Measurements from ENCODE around the gene ZNF213. TPM values are rescaled to one million over a fixed set of nuclear protein-coding genes. Genes with fewer than 3 reads are reported as not detected.
A peak's percentile ranks its signal among the peaks of the same experiment; 100 is the strongest.
"Not testable (repeated sequence)": the region's sequence is repeated elsewhere in the genome, so short reads cannot be mapped to it uniquely, and the experiment has no call there.

The ZNF213 gene
- total and polyA plus RNA-seq, 4 donors, result 2.3 to 8.6 (median 6.8) TPM

DNA sequence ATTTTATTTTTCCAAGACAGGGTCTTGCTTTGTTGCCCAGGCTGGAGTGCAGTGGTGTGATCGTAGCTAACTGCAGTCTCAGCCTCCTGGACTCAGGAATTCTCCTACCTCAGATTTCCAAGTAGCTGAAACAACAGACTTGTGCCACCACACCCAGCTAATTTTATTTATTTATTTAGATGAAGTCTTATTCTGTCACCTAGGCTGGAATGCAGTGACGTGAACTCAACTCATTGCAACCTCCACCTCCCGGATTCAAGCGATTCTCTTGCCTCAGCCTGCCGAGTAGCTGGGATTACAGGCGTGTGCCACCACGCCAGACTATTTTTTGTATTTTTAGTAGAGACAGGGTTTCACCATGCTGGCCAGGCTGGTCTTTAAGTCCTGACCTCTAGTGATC is 33.9 kb downstream of the ZNF213 start:
- not testable (repeated sequence) for H3K27me3 ChIP-seq (ENCODE audit: control insufficient read depth in 1 of 2, insufficient read depth in 2 of 2, low read length in 1 of 2); DNase-seq; ATAC-seq (ENCODE audit: low FRiP score); H3K36me3 ChIP-seq (ENCODE audit: control insufficient read depth in 1 of 2, insufficient read depth in 2 of 2, low read length in 1 of 2); H3K4me3 ChIP-seq (ENCODE audit: low read length in 2 of 2); H3K27ac ChIP-seq (ENCODE audit: low read depth in 1 of 2, low read length in 2 of 2); H3K4me1 ChIP-seq (ENCODE audit: control insufficient read depth in 1 of 2, insufficient read depth in 2 of 2, low read length in 2 of 2); H3K9me3 ChIP-seq (ENCODE audit: control insufficient read depth, low read length)
- intact Hi-C loops (cut with DNase I), result loop anchor here (5.0 kb wide), 2 partner anchors 106 to 111 kb away; no protein-coding TSS in a partner anchor
- WGBS, 2 donors, result 78 to 79% methylated on average over 7 of the region's 7 CpGs

DNA sequence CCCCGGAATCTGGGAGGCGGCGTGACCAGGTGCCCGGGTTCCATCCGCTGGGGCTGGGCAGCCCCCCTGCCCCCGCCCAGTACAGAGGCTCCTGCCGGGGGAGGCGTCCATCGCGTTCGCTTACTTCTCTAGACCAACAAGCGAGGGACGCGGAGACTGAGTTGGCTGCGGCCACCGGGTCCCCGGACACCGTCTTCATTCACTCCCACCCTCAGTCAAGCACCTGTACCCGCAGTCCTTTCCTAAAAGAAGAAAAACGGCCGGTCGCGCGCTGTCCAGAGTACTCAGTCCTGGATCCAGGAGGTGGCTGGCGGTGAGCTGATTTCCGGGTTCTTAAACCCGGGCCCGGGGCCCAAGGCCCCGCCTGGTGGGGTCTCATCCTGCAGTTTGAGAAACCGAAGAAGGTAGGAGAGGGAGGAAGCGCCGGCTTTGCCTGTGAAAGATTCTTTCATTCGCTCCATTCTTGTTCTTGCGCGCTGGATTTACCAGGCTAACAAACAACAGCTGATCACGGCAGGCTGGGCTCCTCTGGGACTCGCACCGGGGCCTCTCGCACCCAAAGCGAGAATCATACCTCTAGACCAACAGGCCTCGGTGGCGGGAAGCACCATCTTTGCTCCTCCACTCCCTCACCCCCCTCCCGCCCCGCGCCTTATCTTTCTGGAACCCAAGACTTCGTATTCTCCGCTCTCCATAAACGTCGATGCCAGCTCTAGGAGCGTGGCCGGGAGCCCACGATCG is 35.8 kb downstream of the ZNF213 start:
- Histone ChIP-seq H3K27me3 (ENCODE audit: control insufficient read depth in 1 of 2, insufficient read depth in 2 of 2, low read length in 1 of 2) (peaks cover 0 to 1% of the 10 kb centered on the region in 2 donors), H3K27ac (ENCODE audit: low read depth in 1 of 2, low read length in 2 of 2) (no peak overlapping the region), H3K36me3 (ENCODE audit: control insufficient read depth in 1 of 2, insufficient read depth in 2 of 2, low read length in 1 of 2) (no peaks in the 10 kb centered on the region), H3K4me1 (ENCODE audit: control insufficient read depth in 1 of 2, insufficient read depth in 2 of 2, low read length in 2 of 2) (no peaks in the 10 kb centered on the region), H3K9me3 (ENCODE audit: control insufficient read depth, low read length) (no peaks in the 10 kb centered on the region), H3K4me3 (ENCODE audit: low read length in 2 of 2) (no peak overlapping the region)
- ATAC-seq (ENCODE audit: low FRiP score) (peak; percentile 36), DNase-seq (peak in 1 of 2 donors; percentile 77)
- WGBS, 2 donors, result 2% methylated on average over 53 of the region's 53 CpGs
- intact Hi-C loops (cut with DNase I), result no loop called here

DNA sequence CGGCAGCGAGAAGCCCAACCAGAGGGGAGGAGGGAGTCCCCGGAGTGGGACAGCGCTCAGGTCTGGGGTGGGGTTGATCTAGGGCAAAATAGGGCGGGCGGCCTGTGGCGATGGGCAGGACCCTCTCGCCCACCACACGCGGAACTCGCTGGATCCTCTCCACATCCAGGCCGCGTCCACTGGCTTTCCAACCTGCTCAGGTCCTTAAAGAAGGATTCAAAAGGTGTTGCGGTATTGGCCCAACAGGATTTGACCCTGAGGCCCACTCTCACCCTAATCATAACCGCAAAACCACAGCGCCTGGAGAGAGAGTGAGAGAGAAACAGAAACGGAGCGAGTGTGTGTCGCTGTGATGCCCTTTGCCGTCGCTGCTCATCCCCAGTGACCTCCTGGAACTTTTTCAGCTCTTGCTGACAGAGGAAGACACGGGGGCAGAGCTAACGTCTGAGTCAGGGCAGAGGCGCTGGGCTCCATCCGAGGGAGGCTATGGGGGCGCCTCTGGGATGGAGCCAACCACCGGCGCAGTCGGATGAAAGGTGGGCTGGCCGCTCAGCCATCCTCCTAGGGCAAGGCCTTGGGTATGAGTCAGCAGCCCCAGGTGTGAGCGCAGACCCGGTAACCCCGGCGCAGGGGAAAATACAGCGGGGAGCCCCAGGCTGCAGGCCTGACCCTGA is 36.5 kb downstream of the ZNF213 start:
- no peaks in the 10 kb centered on the region for H3K4me1 ChIP-seq (ENCODE audit: control insufficient read depth in 1 of 2, insufficient read depth in 2 of 2, low read length in 2 of 2)
- H3K4me3 ChIP-seq (ENCODE audit: low read length in 2 of 2), result no peak overlapping the region
- WGBS, 2 donors, result 6 to 7% methylated on average over 35 of the region's 35 CpGs
- ATAC-seq (ENCODE audit: low FRiP score) (peak; percentile 38), DNase-seq (peak in 1 of 2 donors; percentile 55)
- intact Hi-C loops (cut with DNase I), result no loop called here
- no peak overlapping the region for H3K27ac ChIP-seq (ENCODE audit: low read depth in 1 of 2, low read length in 2 of 2)
- H3K27me3 ChIP-seq (ENCODE audit: control insufficient read depth in 1 of 2, insufficient read depth in 2 of 2, low read length in 1 of 2), result peaks cover 0 to 1% of the 10 kb centered on the region in 2 donors
- no peaks in the 10 kb centered on the region for H3K36me3 ChIP-seq (ENCODE audit: control insufficient read depth in 1 of 2, insufficient read depth in 2 of 2, low read length in 1 of 2)
- no peaks in the 10 kb centered on the region for H3K9me3 ChIP-seq (ENCODE audit: control insufficient read depth, low read length)

DNA sequence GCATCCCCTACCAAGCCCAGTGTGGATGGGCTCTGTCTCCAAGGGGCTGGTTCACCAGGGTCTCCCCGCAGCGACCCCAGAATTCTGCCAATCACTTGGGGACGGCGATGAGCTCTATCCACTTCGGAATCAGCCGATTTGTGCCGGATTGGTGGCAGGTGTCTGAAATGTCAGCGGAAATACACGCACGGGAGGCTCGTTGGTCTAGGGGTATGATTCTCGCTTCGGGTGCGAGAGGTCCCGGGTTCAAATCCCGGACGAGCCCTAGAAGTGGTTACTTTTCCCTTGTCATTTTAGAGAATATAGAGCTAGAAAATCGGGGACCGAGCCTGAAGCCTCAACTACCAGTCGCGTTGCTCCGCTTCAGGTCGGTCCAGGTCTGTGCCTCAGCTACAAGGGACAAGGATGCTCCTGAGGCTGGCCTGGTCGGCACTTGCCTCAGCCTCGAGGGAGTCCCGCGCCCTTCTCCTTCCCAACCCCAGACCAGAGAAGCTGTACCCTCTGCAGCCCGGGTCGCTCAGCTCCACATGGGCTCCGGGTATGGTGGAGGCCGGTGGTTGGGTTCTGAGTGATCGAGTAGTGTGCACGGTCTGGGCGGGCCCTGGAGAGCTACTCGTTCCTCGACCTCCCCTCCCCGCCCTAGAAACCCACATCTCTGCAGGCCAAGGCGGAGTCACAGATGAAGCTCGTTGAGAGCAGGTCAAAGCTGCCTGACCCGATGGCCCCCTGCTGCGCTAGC is 37.2 kb downstream of the ZNF213 start:
- H3K4me3 ChIP-seq (ENCODE audit: low read length in 2 of 2), result no peak overlapping the region
- 8 to 11% methylated on average over 41 of the region's 41 CpGs for WGBS, 2 donors
- peaks cover 0 to 1% of the 10 kb centered on the region in 2 donors for H3K27me3 ChIP-seq (ENCODE audit: control insufficient read depth in 1 of 2, insufficient read depth in 2 of 2, low read length in 1 of 2)
- intact Hi-C loops (cut with DNase I), result no loop called here
- H3K4me1 ChIP-seq (ENCODE audit: control insufficient read depth in 1 of 2, insufficient read depth in 2 of 2, low read length in 2 of 2), result no peaks in the 10 kb centered on the region
- ATAC-seq (ENCODE audit: low FRiP score) (no peak), DNase-seq (no peak)
- no peaks in the 10 kb centered on the region for H3K36me3 ChIP-seq (ENCODE audit: control insufficient read depth in 1 of 2, insufficient read depth in 2 of 2, low read length in 1 of 2)
- H3K27ac ChIP-seq (ENCODE audit: low read depth in 1 of 2, low read length in 2 of 2), result no peak overlapping the region
- H3K9me3 ChIP-seq (ENCODE audit: control insufficient read depth, low read length), result no peaks in the 10 kb centered on the region

DNA sequence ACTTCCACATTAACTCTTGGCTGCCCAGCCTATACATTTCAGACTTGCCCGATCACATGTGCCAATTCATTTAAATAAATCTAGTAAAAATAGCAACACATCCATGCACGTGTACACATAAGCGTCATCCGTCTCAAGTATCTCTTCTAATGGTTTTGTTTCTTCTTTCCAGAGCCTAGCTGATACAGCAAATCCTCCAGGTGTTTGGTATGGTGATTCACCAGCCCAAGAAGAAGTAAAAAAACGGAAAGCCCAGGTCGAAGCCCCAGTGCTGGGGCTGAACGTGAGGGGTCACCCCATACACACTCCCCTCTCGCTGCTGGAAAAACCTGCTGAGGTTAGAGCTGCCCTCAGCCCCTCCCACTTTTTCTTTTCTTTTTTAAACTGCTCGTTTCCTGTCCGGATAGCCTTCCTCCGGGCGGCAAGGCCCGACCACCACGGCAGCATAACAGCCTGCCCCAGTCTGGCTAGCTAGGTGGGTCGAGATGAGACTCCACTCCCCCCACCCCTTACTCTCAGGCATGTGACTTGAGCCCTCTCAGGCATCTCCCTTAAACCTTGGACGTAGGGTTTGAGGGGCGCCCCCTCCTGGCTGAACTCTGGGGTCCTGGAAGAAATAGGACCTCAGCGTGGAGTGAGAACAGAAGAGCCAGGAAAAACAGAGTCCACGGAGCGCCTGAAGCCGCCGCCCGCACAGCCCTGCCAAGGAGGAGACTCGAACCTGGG is 39.2 kb downstream of the ZNF213 start:
- no peak overlapping the region for H3K27ac ChIP-seq (ENCODE audit: low read depth in 1 of 2, low read length in 2 of 2)
- peaks cover 0 to 1% of the 10 kb centered on the region in 2 donors for H3K27me3 ChIP-seq (ENCODE audit: control insufficient read depth in 1 of 2, insufficient read depth in 2 of 2, low read length in 1 of 2)
- no peak overlapping the region for H3K4me3 ChIP-seq (ENCODE audit: low read length in 2 of 2)
- H3K36me3 ChIP-seq (ENCODE audit: control insufficient read depth in 1 of 2, insufficient read depth in 2 of 2, low read length in 1 of 2), result no peaks in the 10 kb centered on the region
- ATAC-seq (ENCODE audit: low FRiP score) (no peak), DNase-seq (peak in 1 of 2 donors; percentile 70)
- WGBS, 2 donors, result 6 to 9% methylated on average over 24 of the region's 24 CpGs
- H3K4me1 ChIP-seq (ENCODE audit: control insufficient read depth in 1 of 2, insufficient read depth in 2 of 2, low read length in 2 of 2), result no peaks in the 10 kb centered on the region
- H3K9me3 ChIP-seq (ENCODE audit: control insufficient read depth, low read length), result no peaks in the 10 kb centered on the region
- intact Hi-C loops (cut with DNase I), result no loop called here

DNA sequence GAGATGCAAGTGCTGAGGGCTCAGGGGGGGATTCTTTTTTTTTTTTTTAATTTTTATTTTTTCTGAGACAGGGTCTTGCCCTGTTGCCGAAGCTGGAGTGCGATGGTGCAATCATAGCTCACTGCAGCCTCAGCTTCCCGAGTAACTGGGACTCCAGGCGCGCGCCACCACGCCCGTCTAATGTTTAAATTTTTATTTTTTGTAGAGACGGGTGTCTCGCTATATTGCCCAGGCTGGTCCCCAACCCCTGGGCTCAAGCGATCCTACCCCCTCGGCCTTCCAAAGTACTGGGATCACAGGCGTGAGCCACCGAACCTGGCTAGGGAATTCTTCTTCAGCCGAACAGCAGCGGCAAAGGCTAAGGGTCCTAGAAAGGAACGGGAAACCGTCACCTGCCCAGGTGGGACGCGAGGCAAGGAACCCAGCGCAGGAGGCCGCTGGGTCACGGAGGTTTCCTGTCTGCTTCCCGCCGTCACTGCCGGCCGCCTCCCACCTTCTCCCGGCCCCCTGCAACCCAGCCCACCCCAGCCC is 39.9 kb downstream of the ZNF213 start:
- Histone ChIP-seq H3K9me3 (ENCODE audit: control insufficient read depth, low read length) (no peaks in the 10 kb centered on the region), H3K4me1 (ENCODE audit: control insufficient read depth in 1 of 2, insufficient read depth in 2 of 2, low read length in 2 of 2) (no peaks in the 10 kb centered on the region), H3K4me3 (ENCODE audit: low read length in 2 of 2) (no peak overlapping the region), H3K27me3 (ENCODE audit: control insufficient read depth in 1 of 2, insufficient read depth in 2 of 2, low read length in 1 of 2) (peaks cover 0 to under 1% of the 10 kb centered on the region in 2 donors), H3K36me3 (ENCODE audit: control insufficient read depth in 1 of 2, insufficient read depth in 2 of 2, low read length in 1 of 2) (no peaks in the 10 kb centered on the region), H3K27ac (ENCODE audit: low read depth in 1 of 2, low read length in 2 of 2) (no peak overlapping the region)
- peak in 1 of 2 donors; percentile 47 for DNase-seq
- intact Hi-C loops (cut with DNase I), result no loop called here
- no peak for ATAC-seq (ENCODE audit: low FRiP score)
- 20 to 24% methylated on average over 28 of the region's 28 CpGs for WGBS, 2 donors

DNA sequence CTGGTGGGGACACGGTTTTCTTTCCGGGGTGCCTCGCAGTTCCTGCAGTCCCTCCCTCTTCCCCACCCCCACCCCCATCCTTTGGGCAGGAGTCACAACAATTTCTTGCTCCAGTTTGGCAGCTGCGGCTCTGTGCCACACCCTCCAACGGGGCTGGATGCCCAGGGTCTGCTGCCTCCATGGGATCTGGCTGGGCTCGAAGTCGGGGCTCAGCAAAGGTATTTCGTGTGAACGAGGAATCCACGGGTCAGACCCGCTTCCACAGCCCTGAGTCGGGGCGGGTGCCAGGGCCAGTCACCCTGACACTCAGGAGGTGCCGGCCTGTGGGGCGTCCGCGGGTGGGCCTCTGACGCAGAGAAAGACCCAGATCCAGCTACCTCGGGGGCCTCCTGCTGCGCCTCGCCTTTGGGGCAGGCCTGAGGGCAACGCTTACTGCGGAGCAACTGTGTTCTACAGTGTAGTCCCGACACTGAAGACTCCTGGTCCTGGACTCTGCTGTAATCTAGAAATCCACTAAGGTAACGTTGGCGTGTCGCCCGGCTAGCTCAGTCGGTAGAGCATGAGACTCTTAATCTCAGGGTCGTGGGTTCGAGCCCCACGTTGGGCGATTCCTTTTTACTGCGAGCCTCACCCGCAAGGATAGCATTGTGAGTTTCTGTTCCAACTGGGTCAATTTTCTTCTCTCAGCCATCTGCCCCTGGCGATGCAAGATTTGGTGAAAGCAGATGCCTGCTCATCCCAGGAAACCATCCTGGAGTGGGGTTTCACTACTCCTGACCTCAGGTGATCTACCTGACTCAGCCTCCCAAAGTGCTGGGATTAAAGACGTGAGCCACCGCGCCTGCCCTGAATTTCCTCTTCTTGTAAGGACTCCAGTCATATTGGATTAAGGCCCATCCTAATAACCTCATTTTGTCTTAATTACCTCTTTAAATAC is 40.6 kb downstream of the ZNF213 start:
- H3K27me3 ChIP-seq (ENCODE audit: control insufficient read depth in 1 of 2, insufficient read depth in 2 of 2, low read length in 1 of 2), result no peaks in the 10 kb centered on the region
- no peaks in the 10 kb centered on the region for H3K36me3 ChIP-seq (ENCODE audit: control insufficient read depth in 1 of 2, insufficient read depth in 2 of 2, low read length in 1 of 2)
- H3K4me1 ChIP-seq (ENCODE audit: control insufficient read depth in 1 of 2, insufficient read depth in 2 of 2, low read length in 2 of 2), result no peaks in the 10 kb centered on the region
- H3K9me3 ChIP-seq (ENCODE audit: control insufficient read depth, low read length), result no peaks in the 10 kb centered on the region
- intact Hi-C loops (cut with DNase I), result no loop called here
- ATAC-seq (ENCODE audit: low FRiP score), result no peak
- peak in 1 of 2 donors; percentile 68 for DNase-seq
- H3K4me3 ChIP-seq (ENCODE audit: low read length in 2 of 2), result no peak overlapping the region
- H3K27ac ChIP-seq (ENCODE audit: low read depth in 1 of 2, low read length in 2 of 2), result no peak overlapping the region
- WGBS, 2 donors, result 10 to 13% methylated on average over 37 to 39 of the region's 39 CpGs

Measured in aorta (tissue), 5 donors.